22Rv1 (cell line): ENCODE measurements around the gene FAM50B.

Source experiments
- H3K27ac ChIP-seq: fragments of 450-650 bp; 2 replicates; pipeline ENCODE4 v1.5.1; 2017
- ZFX ChIP-seq: fragments of 450-650 bp; IDR thresholded peaks from 2 replicates; pipeline ENCODE4 v1.6.1; 2017; ENCODE audit warnings: antibody characterized with exemption, borderline replicate concordance
- TF ChIP-seq, protein P1 (sequence below): fragments of 450-650 bp; IDR thresholded peaks from 2 replicates; pipeline ENCODE4 v1.5.1; 2017; ENCODE audit warnings: mild to moderate bottlenecking

Gene FAM50B

DNA sequence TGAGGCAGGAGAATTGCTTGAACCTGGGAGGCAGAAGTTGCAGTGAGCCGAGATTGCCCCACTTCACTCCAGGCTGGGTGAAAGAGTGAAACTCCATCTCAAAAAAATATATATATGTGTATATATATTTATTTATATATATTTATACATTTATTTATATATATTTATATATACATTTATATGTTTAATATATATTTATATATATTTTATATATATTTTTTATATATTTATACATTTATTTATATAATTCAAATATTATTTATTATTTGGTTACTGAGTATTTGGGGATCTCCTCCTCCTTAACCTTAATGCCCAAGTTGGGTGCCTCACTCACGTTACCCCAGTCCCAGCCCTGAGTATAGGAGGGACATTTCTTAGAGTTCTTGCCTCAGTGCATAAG is 2.7 kb downstream of the FAM50B start:
- no peak for TF ChIP-seq ZFX
- TF ChIP-seq, protein P1, sequence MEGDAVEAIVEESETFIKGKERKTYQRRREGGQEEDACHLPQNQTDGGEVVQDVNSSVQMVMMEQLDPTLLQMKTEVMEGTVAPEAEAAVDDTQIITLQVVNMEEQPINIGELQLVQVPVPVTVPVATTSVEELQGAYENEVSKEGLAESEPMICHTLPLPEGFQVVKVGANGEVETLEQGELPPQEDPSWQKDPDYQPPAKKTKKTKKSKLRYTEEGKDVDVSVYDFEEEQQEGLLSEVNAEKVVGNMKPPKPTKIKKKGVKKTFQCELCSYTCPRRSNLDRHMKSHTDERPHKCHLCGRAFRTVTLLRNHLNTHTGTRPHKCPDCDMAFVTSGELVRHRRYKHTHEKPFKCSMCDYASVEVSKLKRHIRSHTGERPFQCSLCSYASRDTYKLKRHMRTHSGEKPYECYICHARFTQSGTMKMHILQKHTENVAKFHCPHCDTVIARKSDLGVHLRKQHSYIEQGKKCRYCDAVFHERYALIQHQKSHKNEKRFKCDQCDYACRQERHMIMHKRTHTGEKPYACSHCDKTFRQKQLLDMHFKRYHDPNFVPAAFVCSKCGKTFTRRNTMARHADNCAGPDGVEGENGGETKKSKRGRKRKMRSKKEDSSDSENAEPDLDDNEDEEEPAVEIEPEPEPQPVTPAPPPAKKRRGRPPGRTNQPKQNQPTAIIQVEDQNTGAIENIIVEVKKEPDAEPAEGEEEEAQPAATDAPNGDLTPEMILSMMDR: no peak

DNA sequence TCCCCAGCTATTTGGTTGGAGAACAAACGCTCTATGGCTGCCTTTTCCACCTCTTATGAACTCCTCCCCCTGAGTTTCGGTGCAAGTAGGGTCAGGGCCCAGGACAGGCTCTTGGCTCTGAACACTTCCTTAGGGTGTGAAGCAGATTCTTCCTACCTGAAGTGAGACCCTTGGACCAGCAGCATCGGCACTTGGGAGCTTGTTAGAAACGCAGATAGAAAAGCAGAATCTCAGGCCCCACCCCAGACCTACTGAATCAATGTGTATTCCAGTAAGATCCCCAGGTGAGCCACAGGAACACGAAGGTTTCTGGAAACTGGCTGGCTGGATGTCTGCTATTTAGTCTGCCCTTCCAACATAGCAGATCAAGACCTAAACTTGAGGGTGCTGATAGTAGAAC is 3.2 kb downstream of the FAM50B start:
- no peak overlapping the region for H3K27ac ChIP-seq
- TF ChIP-seq, protein P1: no peak
- no peak for TF ChIP-seq ZFX

More for the DNA sequence above, 2.7 kb downstream of the FAM50B start:
- no peak overlapping the region for H3K27ac ChIP-seq

DNA sequence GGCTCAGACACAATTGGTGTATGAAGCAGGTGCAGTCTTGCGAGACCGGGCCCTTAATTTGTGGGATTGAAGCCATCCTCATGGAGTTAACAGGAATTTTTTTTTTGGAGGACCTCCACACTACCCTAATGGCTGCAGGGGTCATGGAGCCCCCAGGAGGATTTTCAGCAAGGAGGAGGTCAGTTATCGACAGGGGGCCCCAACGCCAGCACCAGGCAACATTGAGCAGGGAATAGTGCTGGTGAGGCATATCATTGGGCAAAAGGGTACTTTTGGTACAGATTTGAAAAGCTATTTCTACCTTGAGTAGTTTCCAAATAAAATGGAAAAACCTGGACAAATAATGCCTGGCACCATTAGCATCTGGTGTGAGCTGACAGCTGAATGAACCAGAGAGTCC is 6.7 kb downstream of the FAM50B start:
- TF ChIP-seq ZFX: no peak
- TF ChIP-seq, protein P1: no peak

DNA sequence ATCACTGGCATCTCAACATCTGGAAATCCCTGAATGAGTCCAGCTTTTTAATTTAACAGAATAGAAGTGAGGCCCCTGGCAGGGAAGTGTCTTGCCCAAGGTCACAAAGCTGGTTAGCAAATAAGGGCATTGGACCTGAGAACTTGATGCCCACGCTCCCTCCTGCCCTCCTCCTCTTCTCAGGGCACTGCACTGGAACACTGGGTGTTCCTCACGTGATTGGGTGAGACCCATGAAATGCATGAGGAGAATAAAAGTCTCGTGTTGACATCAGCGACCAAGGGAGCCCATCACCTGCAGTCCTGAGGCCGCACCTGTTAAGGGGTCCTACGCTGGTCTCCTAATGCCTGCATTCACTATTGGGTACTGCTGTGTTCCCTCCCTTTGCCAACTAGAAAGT is 7.4 kb downstream of the FAM50B start:
- no peak overlapping the region for H3K27ac ChIP-seq
- TF ChIP-seq, protein P1: no peak
- TF ChIP-seq ZFX: no peak

More for the DNA sequence above, 6.7 kb downstream of the FAM50B start:
- H3K27ac ChIP-seq: no peak overlapping the region

DNA sequence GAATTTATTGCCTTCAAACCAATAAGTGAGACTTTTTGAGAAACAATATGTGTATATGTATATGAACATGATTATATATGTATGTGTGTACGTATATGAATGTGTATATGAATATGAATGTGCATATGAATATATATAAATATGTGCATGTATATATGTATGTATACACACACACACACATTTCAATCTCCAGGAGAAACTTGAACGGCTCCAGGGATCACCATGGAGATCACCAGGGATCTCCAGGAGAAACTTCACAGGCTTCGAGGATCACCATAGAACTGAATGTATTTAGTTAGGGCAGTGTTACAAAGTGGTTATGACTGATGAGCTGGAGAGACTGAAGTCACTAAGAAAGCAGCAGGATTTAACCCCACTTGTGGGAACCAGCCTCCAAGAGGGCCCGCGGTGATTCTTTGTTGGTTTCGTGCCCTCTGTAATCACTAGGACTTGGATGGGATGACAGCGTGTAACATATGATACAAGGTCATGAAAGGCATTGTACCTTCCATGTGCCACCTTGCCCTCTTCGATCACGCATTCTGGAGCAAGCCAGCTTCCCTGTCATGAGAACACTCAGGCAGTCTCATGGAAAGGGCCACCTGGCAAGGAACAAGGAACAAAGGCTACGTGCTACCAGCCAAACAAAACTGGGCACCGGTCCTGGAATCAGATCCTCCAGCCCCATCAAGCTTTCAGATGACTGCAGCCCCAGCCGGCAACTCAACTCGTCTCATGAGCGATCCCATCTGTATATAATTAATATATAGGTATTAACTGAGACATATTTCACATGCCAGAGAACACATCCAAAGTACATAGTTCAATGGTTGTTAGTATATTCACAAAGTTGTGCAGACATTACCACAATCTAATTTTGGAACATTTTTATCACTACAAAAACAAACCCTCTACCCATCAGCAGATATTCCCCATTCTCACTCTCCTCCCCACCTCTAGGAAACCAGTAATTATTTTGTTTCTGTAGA is 8.6 kb downstream of the FAM50B start:
- TF ChIP-seq, protein P1: no peak
- TF ChIP-seq ZFX: no peak

DNA sequence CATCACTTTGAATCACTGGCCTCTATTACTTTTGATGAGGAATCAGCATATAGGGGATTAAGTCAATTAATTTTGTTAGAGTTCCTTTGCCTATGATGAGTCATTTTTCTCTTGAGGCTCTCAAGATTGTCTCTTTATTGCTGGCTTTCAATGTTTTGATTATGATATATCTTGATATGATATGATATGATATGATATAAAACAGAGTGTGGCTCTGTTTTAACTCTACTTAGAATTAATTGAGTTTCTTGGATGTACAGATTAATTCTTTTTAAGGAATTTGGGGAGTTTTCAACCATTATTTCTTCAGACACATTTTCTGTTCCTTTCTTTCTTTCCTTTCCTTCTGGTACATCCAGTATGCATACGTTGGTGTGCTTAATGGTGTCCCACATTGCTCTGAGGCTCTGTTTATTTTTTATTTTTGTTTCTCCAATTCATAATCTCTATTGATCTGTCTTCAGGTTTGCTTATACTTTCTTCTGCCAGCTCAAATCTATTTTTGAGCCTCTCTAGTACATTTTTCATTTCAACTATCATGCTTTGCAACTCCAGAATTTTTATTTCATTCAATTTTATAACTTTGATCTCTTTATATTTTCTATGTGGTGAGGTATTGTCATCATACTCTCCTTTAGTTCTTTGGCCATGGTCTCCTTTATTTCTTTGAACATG is 10.8 kb downstream of the FAM50B start:
- H3K27ac ChIP-seq: no peak overlapping the region
- no peak for TF ChIP-seq ZFX
- TF ChIP-seq, protein P1: no peak

More for the DNA sequence above, 8.6 kb downstream of the FAM50B start:
- no peak overlapping the region for H3K27ac ChIP-seq
